Brain pericyte (primary cell): ENCODE data around the gene SARDH.

Source experiments
- DNase-seq: peaks from one replicate; pipeline ENCODE4 v3.0.0-alpha.2; 2012; ENCODE audit warnings: low read depth, low spot score

SARDH gene

GRCh38 chr9:133670466-133670865 is 67.7 kb downstream of the SARDH start:
- no peak for DNase-seq

DNA sequence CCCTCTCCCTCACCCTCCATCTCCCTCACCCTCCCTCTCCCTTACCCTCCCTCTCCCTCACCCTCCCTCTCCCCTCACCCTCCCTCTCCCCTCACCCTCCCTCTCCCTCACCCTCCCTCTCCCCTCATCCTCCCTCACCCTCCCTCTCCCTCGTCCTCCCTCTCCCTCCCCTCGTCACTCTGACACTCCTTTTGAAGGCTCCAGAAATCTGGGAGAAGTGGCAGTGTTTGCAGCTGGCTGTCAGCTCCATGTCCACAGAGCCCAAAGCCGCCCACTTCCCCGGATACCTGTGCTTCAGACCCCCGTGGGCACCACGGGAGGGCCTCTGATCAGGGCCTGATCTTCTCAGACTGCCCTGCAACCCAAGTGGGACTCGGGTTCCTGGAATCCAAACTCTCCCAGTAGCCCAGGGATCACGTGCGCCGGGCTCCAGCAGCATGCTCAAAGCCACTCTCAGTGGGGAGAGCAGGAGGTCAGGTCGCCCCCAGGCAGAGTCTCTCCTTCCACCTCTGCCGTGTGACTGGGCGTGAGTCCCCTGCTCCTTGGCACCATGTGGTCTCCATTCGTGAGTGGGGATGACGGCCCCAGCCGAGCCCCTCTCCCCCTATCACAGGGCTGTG is 68.9 kb downstream of the SARDH start:
- DNase-seq, result no peak

GRCh38 chr9:133667759-133668450 is 70.2 kb downstream of the SARDH start:
- DNase-seq, result no peak

GRCh38 chr9:133666845-133667244 is 71.3 kb downstream of the SARDH start:
- DNase-seq, result no peak

DNA sequence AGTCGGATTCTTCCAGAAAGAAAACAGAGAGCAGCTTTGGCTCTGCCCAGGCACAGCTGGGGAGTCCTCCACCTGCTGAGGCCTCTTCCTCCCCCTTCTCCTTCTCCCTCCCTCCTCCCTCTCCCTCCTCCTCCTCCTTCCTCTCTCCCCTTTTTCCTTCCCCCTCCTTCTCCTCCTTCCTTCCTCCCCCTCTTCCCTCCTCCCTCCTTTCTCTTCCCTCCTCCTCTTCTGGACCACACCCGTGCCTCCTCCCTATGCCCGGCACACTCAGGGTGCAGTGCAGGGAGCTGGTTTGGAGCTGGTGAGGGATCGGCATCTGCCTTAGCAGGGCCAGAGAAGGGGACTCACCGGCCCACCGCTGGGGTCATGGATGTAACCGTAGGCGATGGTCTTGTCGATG is 71.8 kb downstream of the SARDH start:
- DNase-seq, result no peak

GRCh38 chr9:133665535-133665934 is 72.6 kb downstream of the SARDH start:
- DNase-seq, result no peak

DNA sequence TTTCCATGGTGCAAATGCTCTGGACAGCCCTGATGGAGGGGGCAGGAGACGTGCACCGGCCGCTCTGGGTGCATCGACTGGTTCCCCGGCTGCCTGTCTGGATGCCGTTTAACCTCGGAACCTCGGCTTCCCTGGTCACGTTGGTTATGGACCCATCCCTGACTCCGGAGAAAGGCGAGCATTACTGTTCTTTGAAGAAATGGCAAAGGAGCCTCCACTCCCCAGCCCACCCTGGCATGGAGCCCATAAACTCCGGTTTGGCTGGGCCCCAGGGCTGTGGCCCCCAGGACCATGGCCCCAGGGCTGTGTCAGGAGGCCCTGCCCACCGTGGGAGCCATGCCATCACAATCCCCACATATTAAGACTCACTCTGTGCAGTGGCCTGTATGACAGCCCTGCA is 73.1 kb downstream of the SARDH start:
- no peak for DNase-seq

GRCh38 chr9:133664173-133665050 is 73.7 kb downstream of the SARDH start:
- DNase-seq, result no peak

GRCh38 chr9:133661846-133662540 is 76.2 kb downstream of the SARDH start:
- DNase-seq, result no peak

DNA sequence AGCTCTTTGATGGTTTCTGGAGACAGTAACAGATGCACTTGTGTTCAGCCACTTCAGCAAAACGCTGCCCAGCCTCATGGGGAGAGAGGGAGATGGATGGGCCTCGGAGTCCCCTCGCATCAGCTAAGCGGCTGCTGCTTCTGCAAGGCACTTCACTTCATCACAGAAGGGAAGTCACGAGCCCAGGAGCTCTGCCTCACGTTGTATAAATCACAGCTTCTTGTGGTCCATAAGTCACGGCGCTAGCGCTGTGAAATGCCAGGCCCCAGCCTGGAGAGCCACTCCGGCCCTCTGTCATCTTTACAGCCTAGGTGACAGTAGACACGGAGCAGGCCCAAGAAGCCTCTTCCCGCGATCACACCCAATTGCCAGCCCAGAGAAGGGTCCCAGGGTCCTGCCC is 78.6 kb downstream of the SARDH start:
- no peak for DNase-seq

- DNase-seq, result no peak
Measured at GRCh38 chr9:133658442-133659431, 79.4 kb downstream of the SARDH start.

- no peak for DNase-seq
Measured at GRCh38 chr9:133657120-133657661, 81.0 kb downstream of the SARDH start.

GRCh38 chr9:133656211-133657119 is 81.7 kb downstream of the SARDH start:
- DNase-seq, result no peak

DNA sequence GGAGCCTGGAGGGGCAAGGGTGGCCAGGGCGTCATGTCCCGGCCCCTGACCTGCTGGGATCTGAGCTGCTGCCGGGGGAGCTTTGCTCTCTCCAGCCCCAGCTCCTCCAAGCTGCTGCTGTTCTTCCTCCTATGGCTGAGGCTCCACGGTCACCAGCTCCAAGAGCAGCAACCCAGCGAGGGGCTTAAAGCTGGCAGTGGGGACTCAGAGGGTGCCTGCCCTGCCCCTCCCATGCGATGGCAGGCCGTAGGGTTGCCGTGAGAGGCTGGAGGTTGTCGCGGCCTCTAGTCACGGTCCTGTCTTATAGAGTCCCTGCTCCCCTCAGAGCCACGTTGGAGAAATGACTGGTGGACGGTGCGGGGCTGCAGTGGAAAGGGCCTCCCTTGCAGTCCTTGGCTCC is 82.5 kb downstream of the SARDH start:
- no peak for DNase-seq

- DNase-seq, result no peak
Measured at GRCh38 chr9:133654736-133655657, 83.2 kb downstream of the SARDH start.

GRCh38 chr9:133653638-133654037 is 84.5 kb downstream of the SARDH start:
- no peak for DNase-seq

DNA sequence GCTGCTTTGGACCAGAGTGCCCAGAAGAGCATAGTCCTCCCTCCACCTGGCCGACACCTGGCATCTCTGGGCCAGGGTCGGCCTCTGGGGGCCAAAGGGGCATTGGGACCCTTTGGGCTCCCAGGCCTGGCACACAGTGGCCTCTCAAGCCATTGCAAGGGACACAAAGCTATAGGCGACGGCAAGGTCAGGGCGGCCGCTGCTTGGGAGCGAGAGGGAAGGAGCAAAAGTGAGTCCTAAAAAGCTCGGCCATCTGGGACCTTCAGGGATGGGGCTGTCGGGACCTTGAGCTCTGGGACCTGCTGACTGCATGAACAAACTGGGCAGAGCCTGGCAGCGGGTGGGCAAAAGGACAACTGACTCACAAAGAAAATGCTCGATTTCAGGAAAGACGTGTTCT is 88.1 kb downstream of the SARDH start:
- no peak for DNase-seq

DNA sequence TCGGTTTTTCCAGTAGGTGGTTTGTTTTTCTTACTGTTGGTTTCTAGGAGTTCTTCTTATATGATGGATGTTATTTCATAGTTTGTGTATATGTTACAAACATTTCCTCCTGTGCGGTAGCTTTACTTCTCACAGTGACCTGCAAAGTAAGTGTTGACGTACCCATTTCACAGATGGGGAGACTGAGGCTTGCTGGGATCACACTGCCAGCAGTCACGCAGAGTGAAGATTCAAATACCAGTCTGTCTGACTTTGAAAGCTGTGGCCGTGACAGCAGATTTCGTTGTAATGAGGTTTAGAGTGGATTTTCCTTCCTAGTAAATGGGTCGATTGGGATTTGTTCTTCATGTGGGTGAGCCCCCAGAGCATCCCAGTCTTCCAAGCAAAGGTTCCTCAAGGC is 89.0 kb downstream of the SARDH start:
- DNase-seq, result no peak
